CD4-positive, alpha-beta T cell treated with Interleukin-17A for 1 hour (primary cell): ENCODE data around the gene PALD1.

Experiments used
- DNase-seq: peaks from one replicate; pipeline ENCODE4 v3.0.0-alpha.2; 2020

Gene PALD1

DNA sequence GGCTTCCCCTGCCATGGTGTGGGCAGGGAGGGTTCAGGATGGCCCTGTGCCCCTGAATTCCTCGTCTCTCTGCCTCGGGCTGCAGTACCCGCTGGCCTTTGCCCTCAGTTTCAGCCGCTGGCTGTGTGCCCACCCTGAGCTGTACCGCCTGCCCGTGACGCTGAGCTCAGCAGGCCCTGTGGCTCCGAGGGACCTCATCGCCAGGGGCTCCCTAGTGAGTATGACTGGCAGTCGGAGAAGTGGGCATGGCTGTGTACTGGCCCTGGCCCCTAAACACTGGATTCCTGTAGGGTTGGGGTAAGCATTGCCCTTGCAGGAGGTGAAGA lies 59.6 kb downstream of the PALD1 start:
- DNase-seq = no peak

DNA sequence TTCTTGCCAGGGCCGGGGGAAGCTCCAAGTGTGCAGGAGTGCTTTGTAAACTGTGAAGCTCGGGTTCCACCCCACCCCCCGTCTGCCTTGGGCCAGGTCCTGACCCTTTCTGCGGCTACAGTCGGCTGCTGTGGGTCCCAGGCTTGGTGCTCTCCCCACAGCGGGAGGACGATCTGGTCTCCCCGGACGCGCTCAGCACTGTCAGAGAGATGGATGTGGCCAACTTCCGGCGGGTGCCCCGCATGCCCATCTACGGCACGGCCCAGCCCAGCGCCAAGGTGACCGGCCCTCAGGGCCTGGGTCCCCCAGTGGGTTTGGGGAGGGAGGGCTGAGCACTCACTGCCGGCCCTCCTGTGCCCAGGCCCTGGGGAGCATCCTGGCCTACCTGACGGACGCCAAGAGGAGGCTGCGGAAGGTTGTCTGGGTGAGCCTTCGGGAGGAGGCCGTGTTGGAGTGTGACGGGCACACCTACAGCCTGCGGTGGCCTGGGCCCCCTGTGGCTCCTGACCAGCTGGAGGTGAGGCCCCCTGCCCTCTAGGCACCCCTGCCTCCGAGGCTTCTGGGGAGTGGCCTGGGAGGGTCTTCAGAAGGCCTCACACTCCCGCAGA lies 60.3 kb downstream of the PALD1 start:
- no peak for DNase-seq

DNA sequence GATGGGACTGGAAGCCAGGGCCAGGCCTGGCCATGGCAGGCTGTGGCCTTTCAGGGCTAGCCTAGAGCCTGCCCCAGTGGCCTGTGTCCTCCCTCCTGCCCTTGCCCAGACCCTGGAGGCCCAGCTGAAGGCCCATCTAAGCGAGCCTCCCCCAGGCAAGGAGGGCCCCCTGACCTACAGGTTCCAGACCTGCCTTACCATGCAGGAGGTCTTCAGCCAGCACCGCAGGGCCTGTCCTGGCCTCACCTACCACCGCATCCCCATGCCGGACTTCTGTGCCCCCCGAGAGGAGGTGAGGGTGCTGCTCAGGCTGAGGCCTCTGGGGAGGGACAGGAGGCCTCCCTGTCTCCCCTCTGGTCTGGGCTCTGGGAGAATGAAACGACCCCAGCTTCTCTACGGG lies 60.9 kb downstream of the PALD1 start:
- no peak for DNase-seq

DNA sequence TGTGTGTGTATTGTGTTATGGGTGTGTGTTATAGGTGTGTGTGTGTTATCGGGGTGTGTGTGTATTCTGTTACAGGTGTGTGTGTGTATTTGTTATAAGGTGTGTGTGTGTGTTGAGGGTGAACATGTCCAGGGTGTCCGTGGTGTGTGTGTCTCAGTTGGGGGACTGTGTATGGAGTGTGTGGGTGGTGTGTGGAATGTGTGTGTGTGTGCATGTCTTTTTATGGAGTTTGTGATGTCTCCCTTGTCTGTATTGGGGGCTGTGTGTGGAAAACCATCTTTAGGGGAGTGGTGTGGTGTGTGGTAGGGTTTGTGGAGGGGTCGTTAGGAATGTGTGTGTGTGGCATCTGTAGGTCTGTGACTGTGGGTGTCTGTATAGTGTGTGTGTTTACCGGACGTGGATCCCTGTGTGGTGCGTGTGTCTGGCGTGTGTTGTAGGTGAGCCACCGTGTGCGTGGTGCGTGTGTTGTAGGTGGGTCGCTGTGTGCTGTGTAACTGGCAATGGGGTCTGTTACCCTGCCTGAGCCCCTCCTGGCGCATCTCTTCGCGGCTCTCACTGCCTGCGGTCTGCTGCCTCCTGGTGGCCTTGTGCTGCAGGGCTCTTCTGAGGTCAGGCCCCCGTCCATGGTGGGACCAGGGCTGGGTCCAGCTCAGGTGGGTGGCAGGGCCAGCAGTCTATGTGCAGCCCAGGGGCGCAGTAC lies 61.7 kb downstream of the PALD1 start:
- peak; percentile 13 for DNase-seq

DNA sequence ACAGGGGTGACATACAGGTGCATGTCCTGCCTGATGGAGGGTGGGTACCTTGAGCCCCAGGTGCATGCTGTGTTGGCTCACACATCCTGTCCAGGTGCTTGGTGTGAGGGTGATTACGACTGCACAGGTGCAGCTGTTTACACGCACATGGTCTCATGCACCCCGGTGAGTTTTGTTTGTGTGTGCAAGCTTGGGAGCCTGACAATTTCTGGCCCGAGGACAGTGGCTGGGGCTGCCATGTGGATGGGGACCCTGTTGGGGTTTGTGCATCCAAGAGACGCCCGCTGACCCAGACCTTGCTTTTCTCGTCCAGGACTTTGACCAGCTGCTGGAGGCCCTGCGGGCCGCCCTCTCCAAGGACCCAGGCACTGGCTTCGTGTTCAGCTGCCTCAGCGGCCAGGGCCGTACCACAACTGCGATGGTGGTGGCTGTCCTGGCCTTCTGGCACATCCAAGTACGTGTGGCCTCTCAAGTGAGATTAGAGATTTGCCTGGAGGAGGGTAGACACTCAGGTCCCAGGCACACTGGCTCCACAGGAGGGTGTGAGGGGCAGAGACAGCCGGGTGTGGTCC lies 62.3 kb downstream of the PALD1 start:
- no peak for DNase-seq

DNA sequence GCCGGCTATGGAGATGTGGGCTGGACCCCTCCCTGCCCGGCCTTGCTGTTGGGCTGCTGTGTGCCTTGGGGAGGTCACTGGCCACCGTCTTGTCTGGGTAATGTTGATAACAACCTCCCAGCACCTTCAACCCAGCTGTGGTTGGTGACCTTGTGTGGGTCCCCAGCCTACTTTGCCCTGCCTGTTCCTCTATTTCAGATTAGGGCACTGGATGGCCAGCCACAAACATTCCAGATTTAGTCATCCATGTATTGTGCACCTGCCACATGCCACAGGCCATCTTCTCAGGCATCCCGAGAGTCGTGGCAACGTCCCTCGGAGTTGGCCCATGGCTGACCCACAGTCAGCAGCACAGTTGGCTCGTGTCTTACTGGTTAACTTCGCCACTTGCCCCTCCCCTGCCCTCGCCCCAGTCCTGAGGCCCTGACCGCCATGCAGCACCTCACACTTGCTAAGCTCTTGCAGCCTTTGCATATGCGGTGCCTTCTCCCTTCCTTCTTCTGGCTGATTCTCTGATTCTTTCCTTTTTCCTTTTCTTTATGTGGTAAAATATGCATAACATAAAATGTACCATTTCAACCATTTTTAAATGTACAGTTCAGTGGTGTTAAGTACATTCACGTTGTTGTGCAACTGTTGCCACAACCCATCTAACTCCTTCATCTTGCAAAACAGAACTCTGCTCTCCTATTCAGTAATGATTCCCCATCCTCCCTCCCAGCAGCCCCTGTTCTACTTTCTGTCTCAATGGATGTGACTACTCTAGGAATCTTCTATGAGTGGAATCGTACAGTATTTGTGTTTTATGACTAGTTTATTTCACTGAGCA lies 63.4 kb downstream of the PALD1 start:
- no peak for DNase-seq

DNA sequence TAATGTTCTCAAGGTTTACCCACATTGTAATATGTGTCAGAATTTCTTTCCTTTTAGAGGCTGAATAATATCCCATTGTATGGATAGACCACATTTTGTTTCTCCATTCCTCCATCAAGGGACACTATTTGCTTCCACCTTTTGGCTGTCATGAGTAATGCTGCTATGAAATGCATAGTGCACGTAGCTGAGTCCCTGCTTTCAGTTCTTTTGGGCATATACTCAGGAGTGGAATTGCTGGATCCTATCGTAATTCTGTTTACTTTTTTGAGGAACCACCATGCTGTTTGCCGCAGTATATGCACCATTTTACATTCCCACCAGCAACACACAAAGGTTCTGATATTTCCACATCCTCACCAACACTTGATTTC lies 64.0 kb downstream of the PALD1 start:
- DNase-seq = no peak

DNA sequence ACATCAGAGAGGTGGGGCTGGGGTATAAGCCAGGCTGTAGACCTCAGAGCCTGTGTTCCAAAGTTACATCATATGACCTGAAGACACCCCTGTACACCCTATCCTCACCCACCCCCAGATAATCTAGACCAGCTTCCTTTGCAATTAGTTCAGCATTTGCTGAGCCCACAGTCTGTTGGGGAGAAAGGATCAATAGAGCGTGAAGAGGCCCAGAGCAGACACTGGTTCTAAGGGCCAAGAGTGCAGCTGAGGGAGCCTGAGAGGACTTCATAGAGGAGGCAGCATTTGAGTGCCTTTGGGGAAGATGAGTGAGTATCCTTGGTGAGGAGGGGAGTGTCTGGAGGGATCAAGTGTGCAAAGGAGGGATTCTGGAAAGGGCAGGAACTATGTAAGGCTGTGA lies 65.3 kb downstream of the PALD1 start:
- no peak for DNase-seq

- no peak for DNase-seq
Observed at GRCh38 chr10:70544431-70545340, 66.1 kb downstream of the PALD1 start.

DNA sequence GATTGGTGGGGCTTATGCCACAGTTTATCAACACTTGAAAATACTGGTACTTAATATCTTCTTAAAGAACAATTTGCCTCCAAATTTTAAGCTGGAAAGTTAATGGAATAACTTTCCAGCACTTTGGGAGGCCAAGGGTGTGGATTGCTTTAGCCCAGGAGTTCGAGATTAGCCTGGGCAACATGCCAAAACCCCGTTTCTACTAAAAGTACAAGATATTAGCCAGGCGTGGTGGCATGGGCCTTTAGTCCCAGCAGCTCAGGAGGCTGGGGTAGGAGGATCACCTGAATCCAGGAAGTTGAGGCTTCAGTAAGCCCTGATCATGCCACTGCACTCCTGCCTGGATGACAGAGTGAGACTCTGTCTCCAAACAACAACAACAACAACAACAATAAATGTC lies 68.0 kb downstream of the PALD1 start:
- no peak for DNase-seq

DNA sequence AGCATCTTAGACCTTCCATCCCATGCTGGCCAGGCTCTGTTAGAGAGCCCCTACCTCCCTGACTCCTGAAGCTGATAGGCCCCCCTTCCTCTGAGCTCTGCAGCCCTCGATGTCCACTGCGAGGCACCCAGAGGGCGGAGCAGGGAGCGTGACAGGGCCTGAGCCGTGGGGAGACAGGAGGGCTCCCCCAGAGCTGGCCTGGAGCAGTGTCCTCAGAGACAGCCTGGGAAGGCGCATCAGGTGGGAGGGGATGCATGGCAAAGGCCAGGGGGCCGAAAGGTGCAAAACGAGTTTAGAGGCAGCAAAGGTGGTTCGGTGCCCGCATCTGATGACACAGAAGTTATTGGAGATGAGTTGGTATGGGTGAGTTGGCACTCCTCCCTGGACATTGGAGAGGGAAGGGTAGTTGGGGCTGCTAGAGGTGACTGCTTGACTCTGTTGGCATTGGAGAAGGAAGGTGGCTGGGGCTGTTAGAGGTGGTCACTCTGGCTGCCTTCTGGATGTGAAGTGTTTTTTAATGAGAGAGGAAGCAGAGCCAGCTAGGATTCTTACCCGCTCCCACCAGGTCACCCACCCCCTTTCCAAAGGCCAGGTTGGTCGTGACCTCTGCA lies 70.9 kb downstream of the PALD1 start:
- DNase-seq = no peak

DNA sequence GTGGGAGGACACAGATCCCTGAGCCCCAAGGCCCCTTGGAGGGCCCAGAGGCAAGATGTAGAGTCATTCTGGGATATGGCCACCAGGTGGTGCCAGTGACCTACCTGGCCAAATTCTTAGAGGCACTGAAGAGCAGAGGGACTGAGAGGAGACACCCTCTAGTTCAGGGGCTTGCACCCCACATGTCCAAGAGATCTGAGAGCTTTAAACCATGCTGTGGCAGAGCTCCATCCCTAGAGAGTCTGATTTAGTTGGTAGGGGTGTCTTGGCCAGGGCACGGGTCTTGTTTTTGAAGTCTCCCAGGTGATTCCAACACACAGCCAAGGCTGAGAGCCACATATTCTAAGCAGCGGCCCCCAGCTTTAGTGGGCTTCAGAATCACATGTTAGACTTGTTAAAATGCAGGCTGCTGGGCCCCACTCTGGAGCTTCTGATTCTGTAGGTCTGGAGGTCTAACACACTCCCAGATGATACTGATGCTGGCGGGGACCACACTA lies 71.4 kb downstream of the PALD1 start:
- peak; percentile 77 for DNase-seq

DNA sequence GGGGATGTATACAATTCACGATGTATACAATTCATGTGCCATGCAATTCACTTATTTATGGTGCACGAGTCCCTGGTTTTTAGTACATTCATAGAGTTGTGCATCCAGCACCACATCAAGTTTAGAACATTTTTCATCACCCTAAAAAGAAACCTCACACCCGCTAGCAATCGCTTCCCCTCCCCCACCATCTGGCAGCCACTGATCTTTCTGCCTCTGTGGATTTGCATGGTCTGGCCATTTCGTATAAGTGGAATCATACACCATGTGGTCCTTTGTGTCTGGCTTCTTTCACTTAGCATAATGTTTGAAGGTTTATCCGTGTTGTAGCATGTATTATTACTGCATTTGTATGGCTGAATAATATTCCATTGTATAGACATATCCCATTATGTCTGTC lies 71.9 kb downstream of the PALD1 start:
- DNase-seq = no peak

GRCh38 chr10:70551466-70551865 lies 72.9 kb downstream of the PALD1 start:
- DNase-seq = no peak

GRCh38 chr10:70551971-70552422 lies 73.4 kb downstream of the PALD1 start:
- no peak for DNase-seq

DNA sequence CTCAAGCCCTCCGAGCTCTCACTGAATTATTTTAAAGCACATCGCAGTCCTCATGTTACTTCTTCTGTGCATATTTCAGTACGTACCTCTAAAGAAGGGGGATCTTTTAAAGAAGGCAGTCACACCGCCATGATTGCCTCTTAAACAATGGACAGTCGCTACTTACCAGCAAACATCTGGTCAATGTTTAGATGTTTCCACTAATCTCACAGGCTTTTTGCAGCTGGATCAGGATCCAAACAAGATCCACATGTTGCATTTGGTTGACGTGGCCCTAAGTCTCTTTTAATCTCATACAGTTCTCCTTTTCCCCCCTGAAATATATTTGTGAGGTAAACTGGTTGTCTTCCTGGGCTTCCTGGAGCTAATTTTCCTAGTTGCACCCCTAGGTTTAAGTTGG lies 74.0 kb downstream of the PALD1 start:
- DNase-seq = no peak

- no peak for DNase-seq
Observed at GRCh38 chr10:70555371-70555770, 76.8 kb downstream of the PALD1 start.

DNA sequence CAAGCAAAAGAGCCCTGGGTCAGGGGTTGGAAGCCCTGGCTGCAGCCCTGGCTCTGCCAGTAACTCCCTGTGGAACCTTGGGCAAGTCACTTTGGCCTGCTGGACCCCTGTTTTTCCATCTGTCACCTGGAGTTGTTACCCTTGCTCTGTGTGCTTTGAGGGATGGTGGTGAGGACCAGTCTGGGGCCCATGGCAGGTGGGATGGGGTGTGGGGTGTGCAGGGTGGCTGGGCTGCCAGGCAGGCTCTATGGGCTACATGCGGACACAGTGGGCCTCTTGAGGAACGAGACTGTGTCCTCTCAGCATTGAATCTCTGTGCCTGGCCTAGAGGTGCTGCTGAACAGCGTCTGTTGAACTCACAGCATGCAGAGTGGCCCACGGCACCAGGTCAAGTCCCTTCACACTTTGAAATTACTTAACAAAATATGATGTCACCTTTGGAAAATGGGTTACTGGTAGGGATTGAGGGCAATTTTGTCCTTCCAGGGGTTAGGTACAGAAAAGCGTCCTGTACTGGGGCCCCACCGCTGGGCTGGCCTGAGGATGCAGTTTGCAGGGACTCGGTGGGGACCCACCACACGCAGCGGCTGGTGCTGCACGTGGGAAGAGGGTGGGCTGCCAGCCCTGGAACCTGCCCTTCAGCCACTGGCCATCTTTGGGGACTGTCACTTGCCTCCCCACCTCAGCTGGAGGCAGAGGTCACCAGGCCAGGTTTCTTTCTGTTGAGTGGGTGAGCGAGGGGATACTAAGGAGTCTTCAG lies 78.7 kb downstream of the PALD1 start:
- no peak for DNase-seq

- no peak for DNase-seq
Observed at GRCh38 chr10:70557876-70558275, 79.3 kb downstream of the PALD1 start.

DNA sequence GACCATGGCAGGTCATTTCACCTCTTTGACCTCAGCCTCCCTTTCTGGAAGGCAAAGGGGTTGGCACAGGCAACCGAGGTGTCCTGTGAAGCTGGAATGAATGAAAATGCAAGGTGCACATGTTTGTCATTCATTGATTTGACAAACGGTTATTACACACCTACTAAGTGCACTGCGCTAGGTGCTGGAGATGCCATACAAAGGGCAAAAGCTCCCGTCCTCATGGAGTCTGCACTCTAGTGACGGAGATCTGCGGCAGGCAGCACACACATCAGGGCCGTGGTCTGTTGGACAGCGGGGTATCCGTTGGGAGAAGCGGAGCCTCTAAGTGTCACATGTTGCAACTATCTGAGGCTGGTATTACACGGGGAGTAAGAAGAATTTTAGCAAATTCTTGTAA lies 79.7 kb downstream of the PALD1 start:
- DNase-seq = no peak
